ENCODE results near the gene PISD. TPM values are rescaled to one million over a fixed set of nuclear protein-coding genes. Genes with fewer than 3 reads are reported as not detected.
"Not testable (repeated sequence)": the region's sequence is repeated elsewhere in the genome, so short reads cannot be mapped to it uniquely, and the experiment has no call there.

The PISD gene
- total RNA-seq, 1 experiment from 2014 or later = 45.9 TPM

- no peak overlapping the region for H3K27ac Mint-ChIP-seq (ENCODE audit: unreplicated experiment)
- H3K4me1 Mint-ChIP-seq (ENCODE audit: low read depth, unreplicated experiment) = no peaks in the 10 kb centered on the region
- H3K4me3 Mint-ChIP-seq (ENCODE audit: low read depth, unreplicated experiment) = no peak overlapping the region
- intact Hi-C loops (cut with micrococcal nuclease; ENCODE audit: unreplicated experiment) = no loop called here
- CTCF ChIA-PET = no interaction called here
- no peak for TF ChIP-seq CTCF (IDR thresholded peaks at IDR 0.05; ENCODE audit: unreplicated experiment)
- no TSS peak for BruUV-seq (replicated peaks)
- DNase-seq = no peak
- H3K36me3 Mint-ChIP-seq (ENCODE audit: insufficient read depth, unreplicated experiment) = peaks cover 17% of the 10 kb centered on the region
- no peaks in the 10 kb centered on the region for H3K27me3 Mint-ChIP-seq (ENCODE audit: unreplicated experiment)
- H3K9me3 Mint-ChIP-seq (ENCODE audit: low read depth, unreplicated experiment) = no peaks in the 10 kb centered on the region
These were observed 58.9 kb downstream of the PISD start for GRCh38 chr22:31603081-31603525.

- Mint-ChIP-seq H3K27ac (ENCODE audit: unreplicated experiment) (no peak overlapping the region), H3K27me3 (ENCODE audit: unreplicated experiment) (no peaks in the 10 kb centered on the region), H3K9me3 (ENCODE audit: low read depth, unreplicated experiment) (no peaks in the 10 kb centered on the region), H3K4me3 (ENCODE audit: low read depth, unreplicated experiment) (no peak overlapping the region), H3K36me3 (ENCODE audit: insufficient read depth, unreplicated experiment) (peaks cover 15% of the 10 kb centered on the region), H3K4me1 (ENCODE audit: low read depth, unreplicated experiment) (no peaks in the 10 kb centered on the region)
- no TSS peak for BruUV-seq (replicated peaks)
- no peak for TF ChIP-seq CTCF (IDR thresholded peaks at IDR 0.05; ENCODE audit: unreplicated experiment)
- CTCF ChIA-PET = no interaction called here
- no peak for DNase-seq
- intact Hi-C loops (cut with micrococcal nuclease; ENCODE audit: unreplicated experiment) = no loop called here
These were observed 59.6 kb downstream of the PISD start for GRCh38 chr22:31602259-31602952.

- CTCF ChIA-PET = interaction anchor here (0.7 kb wide), 1 partner anchor 58 kb away, joined by 7 read pairs; no protein-coding TSS in a partner anchor
- H3K9me3 Mint-ChIP-seq (ENCODE audit: low read depth, unreplicated experiment) = no peaks in the 10 kb centered on the region
These were observed 66.7 kb downstream of the PISD start for GRCh38 chr22:31595271-31595670.

GRCh38 chr22:31590161-31590560 is 71.9 kb downstream of the PISD start:
- H3K4me3 Mint-ChIP-seq (ENCODE audit: low read depth, unreplicated experiment); BruUV-seq (replicated peaks); H3K4me1 Mint-ChIP-seq (ENCODE audit: low read depth, unreplicated experiment); H3K9me3 Mint-ChIP-seq (ENCODE audit: low read depth, unreplicated experiment); DNase-seq; intact Hi-C loops (cut with micrococcal nuclease; ENCODE audit: unreplicated experiment); H3K27me3 Mint-ChIP-seq (ENCODE audit: unreplicated experiment); H3K27ac Mint-ChIP-seq (ENCODE audit: unreplicated experiment); CTCF ChIA-PET; H3K36me3 Mint-ChIP-seq (ENCODE audit: insufficient read depth, unreplicated experiment): not testable (repeated sequence)

More at GRCh38 chr22:31595271-31595670, 66.7 kb downstream of the PISD start:
- Mint-ChIP-seq H3K36me3 (ENCODE audit: insufficient read depth, unreplicated experiment) (no peaks in the 10 kb centered on the region), H3K27me3 (ENCODE audit: unreplicated experiment) (no peaks in the 10 kb centered on the region), H3K4me1 (ENCODE audit: low read depth, unreplicated experiment) (no peaks in the 10 kb centered on the region), H3K27ac (ENCODE audit: unreplicated experiment) (no peak overlapping the region), H3K4me3 (ENCODE audit: low read depth, unreplicated experiment) (no peak overlapping the region)
- no TSS peak for BruUV-seq (replicated peaks)
- no peak for TF ChIP-seq CTCF (IDR thresholded peaks at IDR 0.05; ENCODE audit: unreplicated experiment)
- no peak for DNase-seq
- intact Hi-C loops (cut with micrococcal nuclease; ENCODE audit: unreplicated experiment) = no loop called here

- CTCF ChIA-PET = no interaction called here
- H3K27me3 Mint-ChIP-seq (ENCODE audit: unreplicated experiment) = no peaks in the 10 kb centered on the region
- H3K4me1 Mint-ChIP-seq (ENCODE audit: low read depth, unreplicated experiment) = no peaks in the 10 kb centered on the region
- no peak for DNase-seq
- BruUV-seq (replicated peaks) = no TSS peak
- no peak for TF ChIP-seq CTCF (IDR thresholded peaks at IDR 0.05; ENCODE audit: unreplicated experiment)
- H3K27ac Mint-ChIP-seq (ENCODE audit: unreplicated experiment) = no peak overlapping the region
- H3K4me3 Mint-ChIP-seq (ENCODE audit: low read depth, unreplicated experiment) = no peak overlapping the region
- H3K36me3 Mint-ChIP-seq (ENCODE audit: insufficient read depth, unreplicated experiment) = peaks cover 5% of the 10 kb centered on the region
- H3K9me3 Mint-ChIP-seq (ENCODE audit: low read depth, unreplicated experiment) = no peaks in the 10 kb centered on the region
- intact Hi-C loops (cut with micrococcal nuclease; ENCODE audit: unreplicated experiment) = no loop called here
These were observed 72.9 kb downstream of the PISD start for GRCh38 chr22:31588970-31589675.
